GM12864 (cell line): ENCODE measurements around the gene MAD1L1.

Source experiments
- DNase-seq: peaks from one replicate; pipeline ENCODE4 v3.0.0-alpha.2; 2011; ENCODE audit warnings: low read depth
- H3K4me3 ChIP-seq: 2 replicates; pipeline ENCODE4 v1.5.1; 2011; ENCODE audit warnings: mild to moderate bottlenecking, low read depth, low read length, control low read depth
- TF ChIP-seq, protein P1 (sequence below): IDR thresholded peaks from 2 replicates; pipeline ENCODE4 v1.5.1; 2011; ENCODE audit warnings: low read depth, mild to moderate bottlenecking, moderate library complexity, low read length, control low read depth, inconsistent platforms; ENCODE audit errors: missing control alignments

The MAD1L1 gene

DNA sequence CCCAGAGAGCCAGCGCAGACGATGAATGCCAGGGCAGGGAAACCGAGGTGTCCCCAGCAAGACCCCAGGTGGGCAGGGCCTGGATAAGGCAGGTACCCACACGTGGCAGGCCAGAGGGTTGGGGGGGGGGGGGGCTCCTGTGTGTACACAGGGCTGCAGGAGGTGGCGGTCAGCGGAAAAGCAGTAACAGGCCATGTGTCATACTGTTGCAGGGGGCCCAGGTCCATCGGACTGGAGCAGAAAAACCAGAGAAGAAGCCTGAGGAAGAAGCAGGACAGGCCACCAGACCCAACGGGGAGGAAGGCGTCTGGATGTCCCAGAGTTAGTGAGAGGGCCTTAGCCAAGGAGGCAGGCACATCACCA is 116.3 kb downstream of the MAD1L1 start:
- TF ChIP-seq, protein P1, sequence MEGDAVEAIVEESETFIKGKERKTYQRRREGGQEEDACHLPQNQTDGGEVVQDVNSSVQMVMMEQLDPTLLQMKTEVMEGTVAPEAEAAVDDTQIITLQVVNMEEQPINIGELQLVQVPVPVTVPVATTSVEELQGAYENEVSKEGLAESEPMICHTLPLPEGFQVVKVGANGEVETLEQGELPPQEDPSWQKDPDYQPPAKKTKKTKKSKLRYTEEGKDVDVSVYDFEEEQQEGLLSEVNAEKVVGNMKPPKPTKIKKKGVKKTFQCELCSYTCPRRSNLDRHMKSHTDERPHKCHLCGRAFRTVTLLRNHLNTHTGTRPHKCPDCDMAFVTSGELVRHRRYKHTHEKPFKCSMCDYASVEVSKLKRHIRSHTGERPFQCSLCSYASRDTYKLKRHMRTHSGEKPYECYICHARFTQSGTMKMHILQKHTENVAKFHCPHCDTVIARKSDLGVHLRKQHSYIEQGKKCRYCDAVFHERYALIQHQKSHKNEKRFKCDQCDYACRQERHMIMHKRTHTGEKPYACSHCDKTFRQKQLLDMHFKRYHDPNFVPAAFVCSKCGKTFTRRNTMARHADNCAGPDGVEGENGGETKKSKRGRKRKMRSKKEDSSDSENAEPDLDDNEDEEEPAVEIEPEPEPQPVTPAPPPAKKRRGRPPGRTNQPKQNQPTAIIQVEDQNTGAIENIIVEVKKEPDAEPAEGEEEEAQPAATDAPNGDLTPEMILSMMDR = no peak
- no peak overlapping the region for H3K4me3 ChIP-seq
- DNase-seq = no peak

DNA sequence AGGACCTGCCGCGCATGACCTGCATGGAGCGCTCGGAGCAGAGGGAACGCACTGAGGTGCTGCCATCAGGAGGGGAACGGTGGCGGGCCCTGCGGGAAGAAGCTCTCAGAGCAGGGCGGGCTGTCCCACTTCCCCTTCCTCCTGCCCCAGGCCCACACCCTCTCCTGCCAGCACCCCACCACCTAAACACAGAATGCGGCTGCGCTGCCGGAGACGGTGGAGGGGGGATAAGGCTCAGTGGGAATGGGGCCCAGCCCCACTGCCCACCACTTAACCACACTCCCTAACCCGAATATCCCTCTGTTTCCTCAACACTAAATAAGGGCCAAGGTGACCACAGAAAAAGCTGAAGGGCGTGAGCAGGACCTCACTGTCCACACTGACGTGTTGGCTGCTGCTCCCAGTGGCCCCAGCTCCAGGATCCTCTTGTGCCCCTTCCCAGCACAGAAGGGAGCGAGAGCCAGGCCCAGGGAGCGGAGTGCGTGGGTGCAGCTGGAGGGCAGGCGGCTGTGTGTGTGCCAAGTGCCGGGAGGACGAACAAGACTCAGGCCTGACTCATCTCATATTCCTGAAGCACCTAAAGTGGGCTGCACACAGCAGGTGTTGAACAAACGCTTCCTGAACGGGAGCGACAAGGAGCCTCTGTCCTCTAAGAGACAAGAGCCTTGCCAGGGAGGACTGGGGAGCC is 116.8 kb downstream of the MAD1L1 start:
- no peak for DNase-seq
- no peak overlapping the region for H3K4me3 ChIP-seq
- TF ChIP-seq, protein P1 = no peak

DNA sequence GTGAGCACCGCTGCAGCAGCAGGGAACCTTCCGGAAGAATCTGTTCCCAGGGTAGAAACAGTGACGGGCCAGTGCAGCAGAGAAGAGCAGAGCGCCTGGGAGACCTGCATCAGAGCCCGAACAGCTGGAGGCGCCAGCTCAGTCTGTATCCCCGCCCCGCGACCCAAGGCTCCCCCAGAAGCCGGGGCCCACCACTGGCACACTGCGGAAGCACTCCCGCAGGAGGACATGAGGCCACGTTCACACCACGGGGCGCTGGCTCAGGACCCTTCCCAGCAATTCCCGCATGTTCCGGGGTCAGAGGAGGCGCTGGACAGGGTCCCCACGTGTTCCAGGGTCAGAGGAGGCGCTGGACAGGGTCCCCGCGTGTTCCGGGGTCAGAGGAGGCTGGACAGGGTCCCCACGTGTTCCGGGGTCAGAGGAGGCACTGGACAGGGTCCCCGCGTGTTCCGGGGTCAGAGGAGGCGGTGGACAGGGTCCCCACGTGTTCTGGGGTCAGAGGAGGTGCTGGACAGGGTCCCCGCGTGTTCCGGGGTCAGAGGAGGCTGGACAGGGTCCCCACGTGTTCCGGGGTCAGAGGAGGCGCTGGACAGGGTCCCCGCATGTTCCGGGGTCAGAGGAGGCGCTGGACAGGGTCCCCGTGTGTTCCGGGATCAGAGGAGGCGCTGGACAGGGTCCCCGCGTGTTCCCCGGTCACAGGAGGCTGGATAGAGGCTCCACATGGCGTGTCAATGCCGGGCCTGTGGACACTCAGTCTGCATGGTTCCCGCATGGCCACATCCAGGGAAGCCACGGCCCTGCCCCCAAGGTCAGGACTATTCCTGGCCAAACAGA is 117.6 kb downstream of the MAD1L1 start:
- TF ChIP-seq, protein P1 = no peak
- no peak for DNase-seq
- H3K4me3 ChIP-seq = no peak overlapping the region

DNA sequence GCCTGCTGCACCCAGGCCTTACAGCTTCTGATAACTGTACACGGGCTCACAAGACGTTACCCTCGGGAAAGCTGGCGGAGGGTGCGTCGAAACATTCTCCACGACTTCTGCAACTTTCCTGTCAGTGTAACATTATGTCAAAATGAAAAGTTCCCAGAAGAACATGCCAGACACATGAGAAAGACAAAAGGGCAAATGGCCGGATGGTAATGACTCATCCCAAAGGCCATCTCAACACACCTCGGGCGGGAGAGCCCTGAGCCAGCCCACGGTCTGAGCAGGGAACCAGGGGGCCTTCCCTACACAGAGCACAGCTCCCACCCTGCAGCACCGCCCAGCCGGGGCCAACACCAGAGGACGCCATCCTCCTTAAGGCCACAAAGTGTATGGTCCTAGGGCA is 118.7 kb downstream of the MAD1L1 start:
- TF ChIP-seq, protein P1 = no peak
- no peak for DNase-seq
- H3K4me3 ChIP-seq = no peak overlapping the region

DNA sequence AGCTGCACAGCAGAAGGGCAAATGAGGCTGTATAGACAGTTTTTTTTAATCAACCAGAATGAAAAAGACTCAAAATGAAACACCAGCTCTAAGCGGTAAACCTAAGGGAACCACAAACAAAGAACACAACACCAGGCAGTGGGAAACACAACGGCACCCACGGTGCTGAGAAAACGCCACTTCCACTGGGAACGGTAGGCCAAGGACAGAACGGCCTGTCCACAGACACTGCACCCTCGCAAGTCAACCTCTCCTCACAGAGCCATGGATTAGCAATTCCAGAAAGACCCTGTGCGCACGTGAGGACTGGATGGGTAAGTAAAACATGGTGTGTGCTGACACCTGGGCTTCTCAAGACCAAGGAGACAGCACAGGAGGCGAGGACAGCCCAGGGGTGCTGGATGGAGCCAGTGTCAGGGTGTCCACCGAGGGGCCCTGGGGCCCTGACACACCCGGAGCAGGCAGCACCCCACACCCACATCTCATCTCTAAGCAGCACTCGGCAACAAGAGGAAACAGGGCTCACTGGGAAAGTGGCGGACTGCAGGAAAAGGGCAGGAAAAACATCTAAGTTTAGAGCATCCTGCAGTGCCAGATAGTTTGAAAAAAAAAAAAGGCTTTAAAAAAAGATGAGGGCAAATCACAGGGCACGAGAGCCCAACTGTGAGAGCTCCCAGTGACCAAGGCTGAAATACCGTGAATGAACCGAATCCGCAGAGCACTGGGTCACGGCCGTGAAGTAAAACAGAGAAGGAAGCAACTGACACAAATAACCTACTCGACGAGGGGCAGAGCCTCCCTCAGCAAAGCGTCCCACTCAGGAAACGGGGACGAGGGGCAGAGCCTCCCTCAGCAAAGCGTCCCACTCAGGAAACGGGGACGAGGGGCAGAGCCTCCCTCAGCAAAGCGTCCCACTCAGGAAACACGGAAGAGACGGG is 120.2 kb downstream of the MAD1L1 start:
- TF ChIP-seq, protein P1 = no peak
- no peak overlapping the region for H3K4me3 ChIP-seq
- DNase-seq = no peak

DNA sequence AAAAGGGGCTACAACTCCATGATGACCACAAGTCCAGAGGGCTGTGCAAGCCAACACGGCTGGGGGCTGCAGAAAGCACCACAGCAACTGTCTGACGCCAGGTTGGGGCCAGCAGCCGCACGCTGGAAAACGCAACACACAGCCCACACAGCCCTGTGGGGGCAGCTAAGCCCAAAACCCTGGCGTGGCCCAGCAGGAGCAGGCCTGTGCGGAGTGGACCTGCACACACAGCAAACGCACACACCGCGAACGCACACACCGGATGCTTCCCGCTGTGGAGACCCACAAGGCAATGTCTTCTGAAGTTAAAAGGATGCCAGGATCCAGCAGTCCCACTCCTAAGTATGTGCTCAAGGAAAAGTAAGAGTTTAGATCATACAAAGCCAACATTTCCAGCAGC is 121.2 kb downstream of the MAD1L1 start:
- TF ChIP-seq, protein P1 = no peak
- H3K4me3 ChIP-seq = no peak overlapping the region
- no peak for DNase-seq
